ENCODE data around the gene DHRS12.

DHRS12 gene, protein sequence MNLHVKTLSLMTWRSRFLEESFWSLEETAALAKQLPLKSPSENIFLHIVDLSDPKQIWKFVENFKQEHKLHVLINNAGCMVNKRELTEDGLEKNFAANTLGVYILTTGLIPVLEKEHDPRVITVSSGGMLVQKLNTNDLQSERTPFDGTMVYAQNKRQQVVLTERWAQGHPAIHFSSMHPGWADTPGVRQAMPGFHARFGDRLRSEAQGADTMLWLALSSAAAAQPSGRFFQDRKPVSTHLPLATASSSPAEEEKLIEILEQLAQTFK

DNA sequence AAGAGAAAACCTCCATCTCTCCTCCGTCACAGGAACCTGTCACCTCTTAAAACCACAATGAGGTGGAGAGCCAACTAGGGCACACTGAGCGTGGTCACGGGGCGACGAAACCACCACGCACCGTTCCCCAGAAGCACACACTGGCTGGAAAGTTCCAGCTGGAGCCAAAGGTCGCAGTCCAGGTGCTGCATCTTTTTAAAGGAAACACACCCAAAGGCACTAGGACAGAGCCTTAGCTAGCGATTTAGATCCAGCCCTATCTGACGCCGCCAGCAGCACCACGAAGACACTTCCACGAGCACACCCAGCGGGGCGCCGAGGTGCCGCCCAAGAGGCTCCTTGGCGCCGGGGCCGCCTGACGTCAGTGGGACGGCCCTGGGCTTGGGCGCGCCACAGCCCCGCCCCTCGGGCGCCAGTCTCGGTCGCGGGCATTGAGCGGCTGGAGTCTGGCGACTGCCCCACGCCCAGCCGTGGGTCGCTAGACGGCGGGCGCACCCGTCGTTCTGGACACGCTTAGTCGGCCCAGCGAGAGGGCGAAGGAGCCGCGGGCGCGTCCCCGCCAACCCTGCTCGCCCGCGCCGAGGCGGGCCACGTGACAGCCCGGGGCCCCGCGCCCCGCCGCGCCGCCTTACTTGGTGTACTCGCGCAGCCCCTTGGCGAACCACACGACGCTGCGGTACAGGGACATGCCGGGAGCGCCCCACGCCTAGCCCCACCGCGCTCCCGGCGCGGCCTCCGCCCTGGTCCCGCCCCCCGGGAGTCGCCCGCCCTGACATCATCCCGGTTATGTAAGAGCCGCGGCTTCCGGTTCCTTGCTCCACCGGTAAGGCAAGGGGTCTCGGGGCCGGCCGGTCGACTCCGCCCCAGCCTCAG, at the start of gene DHRS12:
TSS of gene DHRS12 (minus strand) at position 742 of the 873 bp plus-strand sequence. CDS start 4,504 bp downstream, outside the sequence.
- peak; percentile 93 for ATAC-seq
- no peaks in the 10 kb centered on the region for H3K36me3 Mint-ChIP-seq
- no peaks in the 10 kb centered on the region for H3K27me3 Mint-ChIP-seq
- H3K27ac Mint-ChIP-seq: peak within 1 kb of the TSS; percentile 96
- peaks cover 28% of the 10 kb centered on the region for H3K4me1 Mint-ChIP-seq
- peaks cover under 1% of the 10 kb centered on the region for H3K9me3 Mint-ChIP-seq
- H3K4me3 Mint-ChIP-seq: peak within 1 kb of the TSS; percentile 94

DNA sequence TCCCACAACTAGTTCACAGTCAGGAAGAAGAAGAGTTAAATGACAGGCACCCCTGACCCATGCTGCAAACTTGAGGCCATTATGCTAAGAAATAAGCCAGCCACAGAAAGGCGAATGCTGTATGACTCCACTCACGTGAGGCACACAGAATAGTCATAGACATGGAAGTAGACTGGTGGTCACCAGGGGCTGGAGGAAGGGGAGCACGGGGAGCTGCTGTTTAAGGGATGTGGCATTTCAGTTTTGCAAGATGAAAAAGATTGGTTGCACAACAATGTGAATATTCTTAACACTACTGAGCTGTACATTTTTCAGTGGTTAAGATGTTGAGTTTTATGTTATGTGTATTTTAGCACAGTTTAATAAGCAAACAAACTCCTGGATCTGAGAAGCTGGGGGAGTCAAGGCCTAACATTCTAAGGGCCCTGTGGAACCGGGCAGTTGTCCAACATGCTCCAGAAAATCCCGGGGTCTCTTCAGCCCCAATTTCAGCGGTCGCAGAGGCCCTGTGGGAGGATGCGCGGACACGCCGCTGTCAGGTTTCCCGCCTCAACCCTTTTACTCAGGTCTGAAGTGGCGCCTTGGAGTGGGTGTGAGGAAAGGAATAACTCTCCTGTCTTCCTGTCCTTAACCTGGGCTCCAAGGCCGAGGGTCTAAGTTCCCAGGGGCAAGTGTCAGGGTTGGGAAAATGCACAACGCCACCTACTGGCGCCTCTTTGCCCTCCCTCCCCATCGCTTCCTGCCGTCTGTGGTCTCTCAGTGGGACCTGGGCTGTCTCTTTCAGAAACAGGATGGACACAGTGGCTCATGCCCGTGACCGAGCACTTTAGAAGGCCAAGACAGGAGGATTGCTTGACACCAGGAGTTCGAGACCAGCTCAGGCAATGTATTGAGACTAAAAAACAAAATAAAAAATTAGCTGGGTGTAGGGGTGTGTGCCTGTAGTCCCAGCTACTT, 45.5 kb upstream of the DHRS12 start:
- Mint-ChIP-seq H3K9me3 (no peaks in the 10 kb centered on the region), H3K4me1 (peaks cover 7% of the 10 kb centered on the region), H3K4me3 (no peak overlapping the region), H3K27ac (no peak overlapping the region), H3K27me3 (peaks cover 35% of the 10 kb centered on the region), H3K36me3 (no peaks in the 10 kb centered on the region)
- no peak for ATAC-seq

DNA sequence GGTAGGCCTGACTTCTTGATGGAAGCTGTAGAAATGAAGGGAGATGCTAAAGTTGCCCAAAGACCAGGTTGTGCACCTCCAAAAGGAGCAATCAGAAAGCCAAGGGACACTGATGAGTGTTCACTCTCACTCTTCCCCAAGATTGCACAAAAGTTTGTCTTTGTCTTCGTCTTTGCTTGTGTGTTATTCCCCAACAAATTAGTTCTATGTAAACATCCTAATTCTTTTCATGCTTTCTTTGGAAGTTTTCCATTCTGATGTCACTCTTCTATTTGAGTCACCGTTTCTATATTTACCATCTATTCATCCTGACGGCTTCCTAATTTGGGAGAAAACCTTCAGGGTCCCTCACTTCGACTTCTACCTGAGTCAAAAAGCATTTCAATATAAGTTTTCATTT, 44.7 kb upstream of the DHRS12 start:
- peaks cover 38% of the 10 kb centered on the region for H3K27me3 Mint-ChIP-seq
- no peaks in the 10 kb centered on the region for H3K9me3 Mint-ChIP-seq
- H3K36me3 Mint-ChIP-seq: no peaks in the 10 kb centered on the region
- H3K27ac Mint-ChIP-seq: no peak overlapping the region
- no peak overlapping the region for H3K4me3 Mint-ChIP-seq
- peaks cover 7% of the 10 kb centered on the region for H3K4me1 Mint-ChIP-seq
- no peak for ATAC-seq

DNA sequence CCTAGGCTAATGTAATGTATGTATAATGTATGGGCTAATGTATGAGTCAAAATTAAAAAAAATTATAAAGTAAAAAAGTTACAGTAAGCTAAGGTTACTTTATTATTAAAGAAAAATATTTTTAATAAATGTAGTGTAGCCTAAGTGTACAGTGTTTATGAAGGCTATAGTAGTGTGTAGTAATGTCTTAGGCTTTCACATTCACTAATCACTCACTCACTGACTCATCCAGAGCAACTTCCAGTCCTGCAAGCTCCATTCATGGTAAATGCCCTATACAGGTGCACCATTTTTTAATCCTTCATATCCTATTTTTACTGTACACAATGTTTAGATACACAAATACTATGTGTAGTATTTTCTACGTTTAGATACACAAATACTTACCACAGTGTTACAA, 42.8 kb upstream of the DHRS12 start:
- peaks cover 25% of the 10 kb centered on the region for H3K27me3 Mint-ChIP-seq
- H3K9me3 Mint-ChIP-seq: no peaks in the 10 kb centered on the region
- H3K36me3 Mint-ChIP-seq: no peaks in the 10 kb centered on the region
- ATAC-seq: no peak
- H3K4me3 Mint-ChIP-seq: no peak overlapping the region
- H3K4me1 Mint-ChIP-seq: peaks cover 7% of the 10 kb centered on the region
- no peak overlapping the region for H3K27ac Mint-ChIP-seq

DNA sequence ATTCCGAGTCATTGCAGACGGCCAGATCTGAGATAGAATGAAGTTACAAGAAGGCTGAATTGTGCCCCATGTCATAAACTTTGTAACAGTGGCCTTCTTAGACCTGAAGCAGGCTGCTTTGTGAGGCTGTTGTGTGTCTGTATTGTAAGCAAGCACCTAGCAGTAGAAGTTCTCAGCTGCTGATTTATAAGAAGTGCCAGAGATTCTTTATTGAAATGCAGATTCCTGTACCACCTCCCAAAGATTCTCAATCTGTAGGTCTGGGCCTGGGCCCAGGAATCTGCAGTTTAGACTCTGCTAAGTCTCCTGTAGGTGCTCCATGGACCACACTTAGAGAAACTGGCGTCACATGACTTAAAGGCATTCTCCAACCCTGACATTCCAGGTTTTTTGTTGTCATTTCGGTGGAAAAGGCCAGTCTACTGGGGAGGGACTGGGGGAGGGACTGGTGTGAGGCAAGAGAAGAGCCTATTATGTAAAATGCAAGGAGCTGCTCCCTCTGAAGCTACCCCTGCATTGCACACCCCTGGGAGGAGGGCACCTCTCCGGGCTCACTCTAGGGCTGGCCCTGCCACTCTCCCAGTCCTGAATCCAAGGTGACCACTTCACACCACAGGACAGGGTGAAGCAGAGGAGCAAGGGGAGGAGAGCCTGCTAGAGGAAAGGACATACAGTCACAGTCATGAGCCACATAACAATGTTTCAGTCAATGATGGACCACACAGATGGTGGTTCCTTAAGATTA, 41.8 kb upstream of the DHRS12 start:
- peaks cover 15% of the 10 kb centered on the region for H3K27me3 Mint-ChIP-seq
- H3K4me3 Mint-ChIP-seq: no peak overlapping the region
- no peaks in the 10 kb centered on the region for H3K9me3 Mint-ChIP-seq
- no peaks in the 10 kb centered on the region for H3K36me3 Mint-ChIP-seq
- ATAC-seq: no peak
- H3K4me1 Mint-ChIP-seq: peaks cover 7% of the 10 kb centered on the region
- H3K27ac Mint-ChIP-seq: no peak overlapping the region

DNA sequence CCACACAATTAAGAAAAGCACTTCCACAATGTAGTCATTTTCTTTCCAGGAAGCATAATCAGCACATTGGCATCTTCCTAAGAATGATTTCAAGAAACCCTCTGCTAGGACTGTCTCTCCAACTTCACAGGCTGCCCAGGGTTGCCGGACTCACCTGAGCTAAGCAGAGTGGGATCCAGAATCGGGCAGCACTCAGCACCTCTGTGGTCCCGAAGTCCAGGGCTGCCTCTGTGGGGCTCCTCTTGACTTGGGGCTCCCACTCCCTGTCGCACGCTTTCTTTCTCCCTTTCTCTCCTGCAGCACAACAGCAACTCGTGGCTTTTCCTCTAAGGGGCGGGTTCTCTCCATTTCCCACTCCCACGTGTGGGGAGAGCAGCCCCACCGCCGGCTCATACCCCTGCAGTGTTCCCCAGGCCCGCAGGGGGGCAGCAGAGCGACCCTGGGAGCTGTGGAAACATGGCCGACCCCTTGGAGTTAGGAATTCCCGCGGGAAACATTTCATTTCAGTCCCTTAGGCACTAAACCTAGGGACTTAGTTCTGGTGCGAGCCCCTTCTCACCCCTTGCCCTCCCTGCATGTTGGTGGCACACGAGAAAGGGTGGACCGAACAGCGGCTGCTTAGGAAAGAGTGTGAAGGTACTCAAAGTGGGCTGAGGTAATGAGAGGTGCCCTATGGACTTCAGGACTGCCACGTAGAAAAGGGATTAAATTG, 41.1 kb upstream of the DHRS12 start, which contains the start of gene TMEM272:
TSS of gene TMEM272 (minus strand) at position 316 of the 712 bp plus-strand sequence. CDS start 6,647 bp downstream, outside the sequence.
- no peak for ATAC-seq
- H3K9me3 Mint-ChIP-seq: no peaks in the 10 kb centered on the region
- H3K36me3 Mint-ChIP-seq: no peaks in the 10 kb centered on the region

DNA sequence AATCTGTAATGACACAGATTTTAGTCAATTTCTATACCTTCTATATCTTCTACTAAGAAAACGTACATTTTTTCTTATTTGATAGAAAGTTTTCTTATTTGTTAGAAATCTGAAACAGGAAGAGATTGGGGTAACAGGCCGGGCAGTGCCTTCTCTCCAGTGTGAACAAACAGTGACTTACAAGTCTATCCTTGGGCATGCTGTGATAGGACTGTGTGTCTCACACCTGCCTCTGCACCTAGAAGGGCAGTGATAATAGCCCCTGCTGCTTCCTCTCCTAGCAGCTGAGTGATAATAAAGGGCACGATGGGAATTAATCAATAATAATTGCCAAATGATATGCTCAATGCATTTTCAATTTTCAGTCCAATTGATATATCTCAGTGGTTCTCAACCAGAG, 39.6 kb upstream of the DHRS12 start:
- H3K36me3 Mint-ChIP-seq: no peaks in the 10 kb centered on the region
- no peak overlapping the region for H3K4me3 Mint-ChIP-seq
- H3K9me3 Mint-ChIP-seq: no peaks in the 10 kb centered on the region
- no peak for ATAC-seq
- peaks cover 25% of the 10 kb centered on the region for H3K27me3 Mint-ChIP-seq
- no peak overlapping the region for H3K27ac Mint-ChIP-seq
- peaks cover 7% of the 10 kb centered on the region for H3K4me1 Mint-ChIP-seq

More for the DNA sequence above, 41.1 kb upstream of the DHRS12 start, which contains the start of gene TMEM272:
- H3K4me3 Mint-ChIP-seq: peak within 1 kb of the TSS; percentile 5
- peaks cover 14% of the 10 kb centered on the region for H3K27me3 Mint-ChIP-seq
- H3K27ac Mint-ChIP-seq: no peak within 1 kb of the TSS
- peaks cover 7% of the 10 kb centered on the region for H3K4me1 Mint-ChIP-seq

DNA sequence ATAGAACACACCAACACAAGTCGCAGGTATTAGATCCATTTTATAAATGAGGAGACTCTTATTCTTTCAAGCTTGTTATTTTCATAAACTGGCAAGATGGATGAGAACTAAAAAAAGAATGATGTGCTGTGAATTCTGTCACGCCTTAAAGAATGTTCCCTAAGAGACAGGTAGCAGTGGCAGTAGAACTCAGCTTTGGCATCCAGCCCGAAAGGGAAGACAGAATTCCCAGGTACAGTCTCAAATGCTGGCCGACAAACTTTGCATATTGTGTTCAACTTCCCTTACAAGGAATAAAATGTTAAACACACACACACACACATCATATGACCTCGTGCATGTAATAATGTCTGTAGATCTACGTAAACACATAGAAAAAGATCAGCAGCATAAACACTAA, 37.8 kb upstream of the DHRS12 start:
- no peak for ATAC-seq
- no peaks in the 10 kb centered on the region for H3K36me3 Mint-ChIP-seq
- no peak overlapping the region for H3K4me3 Mint-ChIP-seq
- H3K9me3 Mint-ChIP-seq: no peaks in the 10 kb centered on the region
- H3K27ac Mint-ChIP-seq: no peak overlapping the region
- peaks cover 7% of the 10 kb centered on the region for H3K4me1 Mint-ChIP-seq
- peaks cover 37% of the 10 kb centered on the region for H3K27me3 Mint-ChIP-seq

DNA sequence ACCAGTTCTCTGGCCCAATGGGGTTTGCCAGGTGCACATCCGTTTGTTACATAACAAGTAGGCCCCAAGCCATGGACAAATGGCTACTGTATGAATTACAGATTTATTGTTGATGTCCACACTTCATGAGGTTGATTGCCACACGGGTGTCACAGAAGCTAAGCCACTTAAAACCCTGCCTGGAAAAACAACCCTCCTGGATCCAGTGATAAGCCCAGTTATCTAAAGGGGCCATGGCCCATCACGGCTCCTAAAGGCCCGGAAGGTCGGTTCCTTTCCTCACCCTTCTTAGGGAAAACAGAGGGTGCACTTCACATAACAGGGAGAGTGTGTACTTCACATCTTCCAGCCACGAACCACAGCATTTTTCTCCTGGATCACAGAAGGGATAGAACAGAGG, 37.0 kb upstream of the DHRS12 start:
- Mint-ChIP-seq H3K27ac (no peak overlapping the region), H3K4me1 (peaks cover 7% of the 10 kb centered on the region), H3K9me3 (no peaks in the 10 kb centered on the region), H3K4me3 (no peak overlapping the region), H3K27me3 (peaks cover 37% of the 10 kb centered on the region), H3K36me3 (no peaks in the 10 kb centered on the region)
- no peak for ATAC-seq

DNA sequence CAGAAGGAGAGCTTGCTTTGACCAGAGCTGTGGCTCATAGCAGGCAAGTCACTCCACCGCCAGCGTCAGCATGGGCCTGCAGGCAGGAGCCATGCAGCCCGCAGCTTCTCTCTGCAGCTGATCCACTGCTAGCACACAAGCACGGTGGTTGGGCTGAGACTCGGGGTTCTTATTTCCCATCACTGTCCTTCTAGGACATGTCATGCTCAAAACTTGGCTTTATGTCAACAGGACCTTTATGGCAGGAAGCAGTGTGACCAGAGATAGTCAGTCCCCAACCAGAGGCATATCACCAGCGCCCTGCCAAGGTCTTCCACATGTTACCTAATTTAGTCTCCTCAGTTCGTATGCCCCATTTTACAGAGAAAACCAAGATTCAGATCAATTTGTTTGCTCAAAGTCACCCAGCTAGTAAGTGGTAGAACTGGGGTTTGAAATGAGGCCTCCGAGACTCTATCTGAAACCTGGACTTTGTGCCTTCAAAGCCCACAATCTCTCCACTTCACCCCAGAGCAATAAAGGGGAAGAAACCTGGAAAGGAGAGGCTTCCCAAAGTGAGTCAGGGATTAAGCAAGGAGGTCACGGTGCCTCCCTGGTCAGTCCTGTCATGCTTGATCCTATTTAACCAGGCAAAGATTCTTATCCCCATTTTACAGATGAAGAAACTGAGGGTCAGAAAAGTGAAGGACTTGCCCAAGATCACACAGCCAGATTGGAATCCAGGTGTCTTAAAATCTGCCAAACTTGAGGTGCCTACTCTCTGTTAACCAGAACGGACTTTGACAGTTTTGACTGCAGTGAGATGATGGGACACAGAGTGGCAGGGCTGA, 36.0 kb upstream of the DHRS12 start:
- Mint-ChIP-seq H3K36me3 (no peaks in the 10 kb centered on the region), H3K9me3 (no peaks in the 10 kb centered on the region), H3K4me3 (no peak overlapping the region), H3K4me1 (peaks cover 3% of the 10 kb centered on the region), H3K27ac (no peak overlapping the region), H3K27me3 (peaks cover 32% of the 10 kb centered on the region)
- no peak for ATAC-seq

DNA sequence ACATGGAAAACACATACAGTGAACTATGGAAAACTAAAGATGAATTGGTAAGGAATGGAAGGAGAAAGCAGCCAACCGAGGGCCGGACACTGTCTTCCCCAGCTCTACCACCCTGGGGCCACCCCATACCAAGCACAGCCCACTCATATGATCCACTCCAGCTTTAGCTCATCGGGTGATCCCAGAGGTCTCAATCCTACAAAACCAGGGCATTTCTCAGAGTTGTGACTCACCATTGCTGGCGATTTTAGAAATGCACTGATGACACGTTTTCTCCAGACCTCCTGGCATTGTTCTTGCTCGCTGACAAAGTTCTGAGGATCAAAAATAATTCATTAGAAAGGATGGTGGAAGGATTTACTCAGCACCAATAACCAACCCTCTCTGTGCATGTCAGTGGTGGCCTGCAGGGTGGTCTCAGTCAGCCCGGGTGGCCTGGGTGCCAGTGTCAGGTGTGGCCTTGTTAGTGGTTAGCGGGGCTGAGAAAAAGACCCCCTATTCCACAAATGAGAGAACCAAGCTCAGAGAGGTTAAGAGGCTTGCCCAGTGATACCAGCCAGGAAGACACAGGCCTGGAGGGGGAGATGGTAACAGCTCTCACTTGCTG, 34.4 kb upstream of the DHRS12 start:
- Mint-ChIP-seq H3K36me3 (no peaks in the 10 kb centered on the region), H3K27ac (no peak overlapping the region), H3K4me1 (no peaks in the 10 kb centered on the region), H3K27me3 (peaks cover 29% of the 10 kb centered on the region), H3K9me3 (no peaks in the 10 kb centered on the region), H3K4me3 (no peak overlapping the region)
- no peak for ATAC-seq

DNA sequence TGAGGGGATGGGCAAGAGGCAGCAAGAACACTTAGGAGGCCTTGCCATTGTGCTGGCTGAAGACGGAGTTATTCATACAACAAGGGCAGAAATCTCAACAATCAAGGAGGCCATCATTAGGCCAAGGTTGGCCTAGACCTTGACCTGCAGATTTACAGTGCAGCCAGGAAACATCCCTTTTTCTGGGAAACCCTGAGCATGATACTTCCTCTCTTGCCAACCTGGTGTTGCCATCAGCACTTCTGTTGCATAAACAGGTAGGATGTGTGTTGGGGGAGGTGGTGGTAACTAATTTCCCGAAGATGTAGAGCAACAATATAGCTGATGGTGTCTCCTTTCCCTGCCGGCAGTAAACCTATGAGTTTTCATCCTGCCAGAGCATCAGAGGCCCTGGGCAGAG, 33.1 kb upstream of the DHRS12 start:
- no peak overlapping the region for H3K27ac Mint-ChIP-seq
- H3K4me1 Mint-ChIP-seq: peaks cover 12% of the 10 kb centered on the region
- no peak for ATAC-seq
- peaks cover 39% of the 10 kb centered on the region for H3K27me3 Mint-ChIP-seq
- H3K9me3 Mint-ChIP-seq: no peaks in the 10 kb centered on the region
- H3K4me3 Mint-ChIP-seq: no peak overlapping the region
- no peaks in the 10 kb centered on the region for H3K36me3 Mint-ChIP-seq
